NCI-H1092 (cell line): ENCODE results near the gene BRAP.
"Not testable (repeated sequence)": the region's sequence is repeated elsewhere in the genome, so short reads cannot be mapped to it uniquely, and the experiment has no call there.

Source experiments
- DNase-seq: peaks from one replicate; lab custom pipeline; 2025; lab: John Stamatoyannopoulos, UW

The BRAP gene

GRCh38 chr12:111607239-111607638 lies 78.5 kb downstream of the BRAP start:
- no peak for DNase-seq

GRCh38 chr12:111606767-111607230 lies 79.0 kb downstream of the BRAP start:
- no peak for DNase-seq

- DNase-seq = no peak
Observed at GRCh38 chr12:111605911-111606766, 79.6 kb downstream of the BRAP start.

GRCh38 chr12:111602857-111603256 lies 82.9 kb downstream of the BRAP start:
- DNase-seq = not testable (repeated sequence)

- no peak for DNase-seq
Observed at GRCh38 chr12:111602348-111602747, 83.4 kb downstream of the BRAP start.

GRCh38 chr12:111600986-111601385 lies 84.8 kb downstream of the BRAP start:
- DNase-seq = not testable (repeated sequence)

GRCh38 chr12:111600205-111600642 lies 85.5 kb downstream of the BRAP start:
- DNase-seq = no peak

GRCh38 chr12:111599453-111600204 lies 86.1 kb downstream of the BRAP start:
- peak; percentile 81 for DNase-seq

- no peak for DNase-seq
Observed at GRCh38 chr12:111598637-111599452, 86.9 kb downstream of the BRAP start, which contains the start of gene ATXN2. ATXN2 (minus strand) TSS chr12:111599315; CDS start chr12:111599034, 281 bp downstream.

GRCh38 chr12:111597831-111598636 lies 87.7 kb downstream of the BRAP start:
- peak; percentile 2 for DNase-seq

- DNase-seq = peak; percentile 1
Observed at GRCh38 chr12:111596985-111597830, 88.5 kb downstream of the BRAP start.

- not testable (repeated sequence) for DNase-seq
Observed at GRCh38 chr12:111595341-111595835, 90.4 kb downstream of the BRAP start.
